NCI-H2196 treated with DMSO at 0.1 percent for 48 hours (cell line): ENCODE results near the gene JMJD6.
"Not testable (repeated sequence)": the region's sequence is repeated elsewhere in the genome, so short reads cannot be mapped to it uniquely, and the experiment has no call there.

Experiments
- DNase-seq: peaks from one replicate; lab custom pipeline; 2025; ENCODE audit not compliant: unreplicated experiment; lab: John Stamatoyannopoulos, UW

Gene JMJD6

DNA sequence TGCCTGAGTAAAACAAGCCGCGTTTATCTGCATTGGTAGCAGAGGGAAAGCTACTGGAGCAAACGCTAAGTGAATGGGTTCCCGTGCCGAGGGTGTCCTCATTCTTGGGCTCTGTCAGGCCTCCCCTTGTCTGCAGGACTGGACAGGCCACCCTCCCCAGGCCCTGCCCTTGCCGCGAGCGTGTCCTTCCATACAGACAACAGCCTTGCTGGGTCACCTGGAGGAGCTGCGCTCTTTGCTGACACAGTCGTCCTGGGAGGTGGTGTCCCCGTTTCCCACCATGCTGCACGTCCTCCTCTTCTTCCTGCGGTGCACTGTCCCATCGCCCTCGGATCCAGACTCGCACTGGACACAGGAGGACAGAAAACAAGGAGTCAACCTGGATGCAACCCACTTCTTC is 7.9 kb downstream of the JMJD6 start:
- DNase-seq = no peak

DNA sequence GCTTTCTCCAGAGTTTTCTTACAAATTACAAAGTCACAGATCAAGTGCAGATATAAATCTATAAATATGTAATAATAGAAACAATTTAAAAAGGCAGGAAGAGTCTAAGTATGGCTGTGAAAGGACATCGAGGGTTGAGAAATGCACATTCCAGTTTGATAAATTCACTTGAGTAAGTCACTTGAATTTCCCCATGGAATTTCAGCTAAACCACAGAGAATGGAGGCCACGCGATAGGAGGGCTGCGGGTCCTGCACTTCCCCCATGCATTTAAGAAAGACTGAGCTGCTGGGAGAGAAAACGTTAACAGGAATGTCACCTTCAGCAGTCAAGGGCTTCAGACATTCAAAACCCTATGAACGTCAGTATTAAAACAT is 9.6 kb downstream of the JMJD6 start:
- no peak for DNase-seq

DNA sequence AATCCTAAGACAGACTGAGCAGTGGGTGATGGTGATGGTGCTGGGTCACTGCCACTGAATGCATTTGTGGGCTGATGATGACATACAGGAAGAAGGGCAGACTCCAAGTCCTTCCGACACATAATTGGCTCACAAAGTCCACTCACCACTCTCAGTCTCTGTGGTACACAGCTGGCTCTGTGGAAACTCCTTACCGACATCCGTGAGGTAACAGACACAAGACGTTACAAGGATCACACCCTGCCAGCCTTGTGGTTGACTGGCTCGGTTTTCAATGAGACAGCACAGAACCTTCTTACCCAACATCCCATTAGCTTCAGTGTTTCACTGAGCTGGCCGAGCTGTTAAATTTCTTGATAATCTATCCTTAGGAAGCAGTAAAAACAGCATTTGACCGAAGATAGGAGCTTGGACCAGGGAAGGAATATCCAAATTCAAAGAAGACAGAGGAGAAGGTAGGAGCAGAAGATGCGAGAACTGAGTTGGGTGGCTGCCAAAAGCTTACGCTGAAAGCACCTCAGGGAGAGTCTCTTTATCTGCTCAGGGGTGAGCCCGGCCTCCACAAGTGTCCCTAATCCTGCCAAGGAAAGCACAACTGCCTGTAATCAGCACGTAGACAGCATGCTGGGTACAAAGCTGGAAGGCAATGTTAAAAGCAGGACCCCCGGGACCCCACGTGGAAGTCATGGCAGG is 10.1 kb downstream of the JMJD6 start:
- DNase-seq = no peak

DNA sequence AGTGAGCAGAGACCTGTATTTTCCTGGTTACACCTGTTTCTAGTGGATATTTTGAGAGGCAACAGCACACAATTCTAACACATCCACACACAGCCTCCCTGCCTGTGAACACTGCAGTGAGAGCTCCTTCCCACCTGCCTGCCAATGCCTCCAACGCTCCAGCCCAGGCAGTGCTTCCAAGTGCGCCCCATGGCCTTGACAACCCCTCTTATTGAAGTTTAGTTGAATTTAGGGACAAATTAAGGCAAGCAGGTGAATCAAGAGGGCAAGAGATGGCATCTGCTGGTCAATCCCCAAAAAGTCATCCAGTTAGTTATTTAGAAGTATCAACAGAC is 10.9 kb downstream of the JMJD6 start:
- no peak for DNase-seq

DNA sequence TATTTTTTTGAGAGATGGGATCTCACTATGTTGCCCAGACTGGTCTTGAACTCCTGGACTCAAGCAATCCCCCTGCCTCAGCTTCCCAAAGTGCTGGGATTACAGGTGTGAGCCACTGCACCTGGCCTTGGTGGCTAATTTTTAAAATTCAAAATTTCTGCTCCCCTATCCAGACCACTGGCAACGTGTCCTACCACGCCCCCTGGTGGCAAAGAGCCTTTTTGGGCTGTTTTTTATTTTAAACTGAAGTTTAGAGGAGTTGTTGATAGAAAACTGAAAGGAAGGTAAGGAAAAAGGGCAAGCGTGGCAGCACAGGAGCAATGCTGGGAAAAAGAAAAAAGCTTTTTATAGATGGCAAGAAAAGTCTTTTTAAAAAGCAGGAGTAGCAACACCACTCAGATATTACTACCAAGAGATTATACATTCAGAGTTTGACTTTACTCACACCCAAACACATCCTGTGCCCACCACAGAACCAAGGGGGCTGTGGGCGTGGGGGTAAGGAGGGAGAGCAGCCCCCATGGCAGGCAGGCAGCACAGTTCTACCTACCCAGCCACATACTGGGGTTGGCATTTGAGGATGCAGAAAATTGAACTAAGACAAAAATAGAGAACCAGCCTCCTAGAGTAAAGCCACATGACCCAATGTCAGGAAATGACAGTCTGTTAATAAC is 11.4 kb downstream of the JMJD6 start:
- no peak for DNase-seq

DNA sequence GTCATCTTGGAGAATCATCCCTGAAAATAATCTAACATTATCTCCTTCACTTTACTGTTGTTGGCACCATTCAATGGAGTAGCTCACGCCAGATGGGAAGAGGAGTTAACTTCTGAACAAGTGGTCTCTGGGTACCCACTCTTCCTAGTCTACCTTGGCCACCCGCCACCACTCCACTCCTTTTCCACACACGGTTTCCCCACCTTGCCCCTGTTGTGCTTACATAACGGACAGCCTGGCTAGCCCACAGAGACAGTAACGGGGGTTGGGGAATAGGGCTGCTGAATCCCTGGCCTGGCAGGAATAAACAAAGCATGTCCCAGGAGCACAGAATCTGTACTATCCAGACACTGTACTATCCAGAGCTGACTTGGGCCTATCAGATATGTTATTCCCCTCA is 12.1 kb downstream of the JMJD6 start:
- DNase-seq = no peak

DNA sequence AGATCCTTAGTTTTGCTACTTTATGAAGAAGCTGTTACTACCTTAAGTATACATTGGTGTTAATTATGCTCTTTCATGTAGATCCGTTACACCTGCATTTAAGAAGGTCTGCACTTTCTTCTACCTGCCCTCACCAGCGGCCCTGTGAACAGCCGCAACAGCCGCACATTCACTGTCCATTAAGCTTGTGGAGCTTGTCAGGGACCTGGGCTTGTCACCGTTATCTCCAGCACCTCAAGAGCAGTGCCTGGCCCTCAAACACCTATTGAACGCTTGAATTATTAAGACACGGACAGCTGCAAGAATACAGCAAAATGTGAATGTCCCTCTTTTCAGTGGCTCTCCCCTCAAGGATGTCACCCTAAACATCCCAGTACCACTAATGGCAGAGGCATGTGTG is 12.6 kb downstream of the JMJD6 start:
- DNase-seq = no peak

DNA sequence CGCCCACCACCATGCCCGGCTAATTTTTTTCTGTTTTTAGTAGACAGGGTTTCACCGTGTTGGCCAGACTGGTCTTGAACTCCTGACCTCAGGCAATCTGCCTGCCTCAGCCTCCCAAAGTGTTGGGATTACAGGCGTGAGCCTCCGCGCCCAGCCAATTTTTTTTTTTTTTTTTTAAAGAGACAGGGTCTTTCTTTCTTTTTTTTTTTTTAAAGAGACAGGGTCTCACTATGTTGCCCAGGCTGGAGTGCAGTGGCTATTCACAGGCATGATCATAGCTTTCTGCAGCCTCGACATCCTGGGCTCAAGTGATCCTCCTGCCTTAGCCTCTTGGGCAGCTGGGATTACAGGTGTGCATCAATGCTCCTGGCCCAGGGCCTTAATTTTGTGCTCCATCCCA is 14.1 kb downstream of the JMJD6 start:
- DNase-seq = not testable (repeated sequence)

DNA sequence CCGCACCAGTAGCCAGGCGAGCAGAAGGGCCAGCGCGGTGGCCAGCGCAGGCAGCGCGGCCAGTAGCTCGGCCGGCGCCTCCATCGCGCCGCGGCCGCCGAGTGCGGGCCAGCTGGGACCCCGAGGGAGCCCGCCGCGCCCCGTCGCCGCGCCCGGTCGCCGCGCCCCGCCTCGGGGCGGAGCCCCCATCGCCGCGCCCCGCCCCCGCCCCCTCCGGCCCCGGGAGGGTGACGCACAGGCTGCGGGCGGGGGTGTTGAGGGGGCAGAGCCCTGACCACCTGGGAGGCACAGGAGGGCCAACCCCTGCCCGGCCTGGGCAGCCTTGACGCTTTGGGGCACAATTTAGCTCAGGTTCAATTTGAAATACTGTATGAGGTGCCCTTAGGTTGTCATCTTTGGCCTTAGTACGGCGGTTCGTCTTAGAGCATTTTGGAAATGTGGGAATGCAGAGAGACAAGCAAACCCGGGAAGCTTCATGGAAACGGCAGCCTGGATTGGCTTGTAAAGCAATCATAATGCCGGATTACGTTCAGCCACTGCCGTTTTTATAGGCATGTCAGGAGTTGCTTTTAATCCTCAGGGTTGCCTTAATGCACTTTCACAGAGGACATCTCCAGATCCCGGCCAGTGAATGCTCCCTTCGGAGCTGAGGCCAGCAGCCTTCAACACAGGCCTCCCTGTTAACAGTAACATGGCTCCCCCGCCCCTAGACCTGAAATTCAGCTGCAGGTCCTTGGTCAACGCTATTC is 15.4 kb downstream of the JMJD6 start, which contains the start of gene MXRA7:
Gene MXRA7, minus strand, starts transcription at position 103 of the 749 bp plus-strand sequence. Its CDS starts 19 bp downstream, at position 84.
- DNase-seq = no peak

DNA sequence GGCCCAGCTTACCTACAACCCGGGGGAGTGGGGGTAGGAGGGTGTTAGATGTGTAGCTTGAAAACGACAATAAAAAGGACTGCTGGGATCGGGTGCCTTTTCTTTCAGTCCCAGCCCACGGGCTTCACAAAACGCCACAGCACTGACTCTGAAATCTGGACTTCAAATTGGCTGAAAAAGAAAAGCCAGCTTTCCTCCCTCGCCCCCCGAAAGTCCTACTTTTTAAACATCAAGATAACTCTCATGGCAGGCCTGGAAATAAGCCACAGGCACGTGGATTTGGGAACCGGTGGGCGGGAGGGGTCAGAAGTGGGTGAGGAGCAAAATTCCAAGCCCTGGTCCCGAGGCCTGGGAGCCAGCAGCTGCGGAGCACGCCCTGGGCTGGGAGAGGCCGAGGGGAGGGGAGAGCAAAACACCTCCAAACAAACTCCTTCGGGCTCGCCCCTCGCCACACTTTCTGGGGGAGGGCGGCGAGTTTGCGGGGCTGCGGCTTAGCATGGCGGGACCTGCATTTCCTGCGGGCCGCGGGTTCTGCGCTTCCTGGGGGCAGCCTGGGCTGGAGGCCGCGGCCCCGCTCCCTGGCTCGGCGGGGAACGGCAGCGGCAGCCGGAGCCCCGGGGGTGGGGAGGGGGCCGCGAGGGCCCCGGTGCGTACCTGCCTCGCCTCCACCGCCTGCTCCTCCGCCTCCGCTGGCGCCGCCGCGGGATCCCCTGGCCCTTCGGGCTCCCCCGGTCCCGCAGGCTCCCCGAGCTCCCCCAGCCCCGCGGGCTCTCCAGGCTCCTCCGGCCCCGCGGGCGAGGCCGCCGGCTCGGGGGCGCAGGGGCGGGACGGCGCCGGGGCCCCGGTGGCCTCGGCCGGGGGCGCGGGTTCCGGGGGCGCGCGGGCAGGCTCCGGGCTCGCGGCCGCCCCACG is 16.2 kb downstream of the JMJD6 start:
- DNase-seq = not testable (repeated sequence)

DNA sequence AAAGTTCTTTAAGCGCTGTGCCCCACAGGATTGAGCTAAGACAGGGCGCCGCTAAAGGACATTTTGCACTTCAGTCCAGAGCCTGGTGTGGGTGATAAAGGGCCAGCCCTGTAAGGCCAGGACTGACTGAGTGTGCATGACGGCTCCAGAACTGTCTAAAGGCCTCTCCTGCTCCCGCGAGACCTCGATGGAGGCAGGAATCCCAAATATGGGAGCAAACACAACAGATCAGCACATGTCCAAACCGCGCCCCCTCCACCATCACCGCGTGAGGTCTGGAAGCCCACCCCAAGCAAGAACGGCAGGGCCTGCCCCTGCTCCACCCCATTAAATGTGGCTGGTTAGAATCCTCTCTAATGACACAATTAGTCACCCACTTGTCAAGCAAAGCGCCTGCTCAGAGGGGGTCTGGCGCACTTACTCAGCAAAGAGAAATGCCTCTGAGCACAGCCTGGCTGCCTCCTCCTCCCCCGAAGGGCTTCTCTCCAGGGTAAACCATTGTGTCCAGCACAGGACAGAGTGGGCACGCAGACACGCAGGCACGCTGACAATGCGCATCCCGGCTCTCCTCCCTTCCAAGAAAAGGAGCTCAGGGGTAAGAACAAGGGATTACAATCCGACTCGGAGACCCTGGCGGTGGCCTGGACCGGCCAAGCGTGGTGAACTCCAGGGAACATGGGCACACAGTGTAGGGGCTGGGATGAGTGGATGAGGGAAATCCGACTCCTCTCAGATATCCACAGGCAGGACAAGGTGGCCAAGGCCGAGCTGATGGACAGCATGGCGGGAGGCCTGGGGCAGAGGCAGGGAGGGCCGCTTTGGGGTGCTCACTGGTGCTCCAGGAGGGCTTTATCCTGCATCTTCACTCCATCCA is 17.1 kb downstream of the JMJD6 start:
- no peak for DNase-seq

DNA sequence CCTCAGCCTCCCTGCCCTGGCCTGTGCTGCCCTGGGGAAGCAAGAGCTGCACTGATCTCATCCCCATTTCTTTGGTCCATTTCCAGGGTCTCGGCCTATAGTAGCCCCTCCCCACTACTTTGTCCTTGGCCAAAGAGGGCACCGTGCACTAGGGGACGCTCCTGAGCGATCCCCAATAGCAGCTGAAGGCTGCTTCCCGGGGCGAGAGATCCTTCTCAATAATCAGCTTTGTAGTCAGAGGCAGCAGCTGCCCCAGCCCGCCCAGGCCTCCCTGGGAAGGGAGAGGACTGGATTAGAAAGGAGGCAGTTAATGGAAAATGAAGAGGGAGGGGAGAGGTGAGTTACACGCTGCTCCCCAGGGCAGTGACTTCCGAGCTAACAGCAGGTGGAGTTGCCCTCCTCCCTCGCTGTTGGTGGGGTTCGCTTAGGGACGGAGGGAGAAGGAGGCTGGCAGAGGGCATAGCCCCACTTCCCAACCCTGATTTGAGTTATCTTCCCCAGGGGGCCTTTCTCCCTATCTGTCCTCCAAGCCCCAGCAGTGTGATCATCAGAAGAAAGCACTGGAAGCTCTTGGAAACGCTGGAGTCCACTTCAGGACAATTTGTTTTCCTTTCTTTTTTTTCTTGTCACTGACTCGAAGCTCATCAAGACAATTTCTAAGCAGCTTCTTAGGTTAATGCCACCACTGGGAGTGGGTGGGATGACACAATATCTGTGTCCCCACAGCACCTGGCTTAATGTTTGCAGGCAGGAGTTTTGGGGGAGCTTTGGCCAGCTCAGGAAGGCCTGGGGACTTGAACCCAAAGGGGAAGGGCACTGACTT is 18.2 kb downstream of the JMJD6 start:
- no peak for DNase-seq

DNA sequence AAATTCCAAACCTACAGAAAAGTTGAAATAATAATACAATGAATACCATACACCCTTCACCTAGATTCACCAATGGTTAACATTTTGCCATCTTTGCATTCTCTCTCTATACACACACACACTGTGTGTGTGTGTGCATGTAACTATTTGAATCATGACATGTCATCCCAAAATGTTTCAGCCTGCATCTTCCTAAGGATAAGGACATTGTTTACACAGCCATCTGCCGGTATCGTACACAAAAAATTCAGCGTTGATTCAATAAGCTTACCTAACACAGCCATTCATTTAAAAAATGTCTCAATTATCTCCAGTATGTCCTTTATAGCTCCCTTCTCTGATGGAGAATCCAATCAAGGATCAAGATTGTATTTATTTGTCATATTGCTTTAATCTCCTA is 19.6 kb downstream of the JMJD6 start:
- no peak for DNase-seq

DNA sequence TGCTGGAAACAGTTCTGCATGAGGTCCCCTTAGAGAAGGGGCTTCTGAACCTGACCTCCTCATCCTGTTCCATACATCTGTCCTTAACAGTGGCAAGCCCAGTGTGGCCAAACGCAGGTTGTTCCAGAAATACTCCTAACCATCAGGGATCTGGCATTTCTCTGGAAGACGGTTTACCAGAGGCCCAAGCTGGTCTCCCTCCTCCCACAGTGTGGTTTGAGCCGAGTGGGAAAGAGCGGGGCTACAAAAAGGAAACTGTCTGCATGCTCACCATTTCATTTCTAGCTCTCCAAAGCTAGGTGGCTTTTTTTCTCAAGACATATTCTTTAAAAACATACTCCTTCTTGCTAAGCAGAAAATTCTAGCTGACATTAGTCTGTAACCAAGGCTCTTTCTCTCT is 21.6 kb downstream of the JMJD6 start:
- DNase-seq = no peak

DNA sequence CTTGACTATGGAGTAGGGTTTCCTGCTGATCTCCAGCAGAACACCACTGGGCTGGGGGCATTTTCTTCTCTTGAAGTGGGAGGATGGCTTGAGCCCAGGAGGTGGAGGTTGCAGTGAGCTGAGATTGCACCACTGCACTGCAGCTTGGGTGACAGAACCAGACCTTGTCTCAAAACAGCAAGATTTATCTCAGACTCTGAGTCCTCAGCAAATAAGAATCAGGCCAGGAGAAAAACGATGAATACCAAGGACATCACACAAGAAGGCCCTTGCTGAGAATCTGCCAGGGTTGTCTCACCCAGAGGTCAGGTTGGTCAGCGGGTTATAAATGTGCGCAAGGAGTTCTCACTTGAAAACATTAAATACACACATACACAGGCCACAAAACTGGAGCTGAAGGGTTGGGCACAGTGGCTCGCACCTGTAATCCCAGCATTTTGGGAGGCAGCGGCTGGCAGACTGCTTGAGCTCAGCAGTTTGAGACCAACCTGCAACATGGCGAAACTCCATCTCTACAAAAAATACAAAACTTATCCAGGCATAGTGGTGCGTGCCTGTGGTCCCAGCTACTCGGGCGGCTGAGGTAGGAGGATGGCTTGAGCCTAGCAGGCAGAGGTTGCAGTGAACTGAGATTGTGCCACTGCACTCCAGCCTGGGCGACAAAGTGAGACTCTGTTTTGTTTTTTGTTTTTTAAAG is 23.3 kb downstream of the JMJD6 start:
- DNase-seq = no peak

DNA sequence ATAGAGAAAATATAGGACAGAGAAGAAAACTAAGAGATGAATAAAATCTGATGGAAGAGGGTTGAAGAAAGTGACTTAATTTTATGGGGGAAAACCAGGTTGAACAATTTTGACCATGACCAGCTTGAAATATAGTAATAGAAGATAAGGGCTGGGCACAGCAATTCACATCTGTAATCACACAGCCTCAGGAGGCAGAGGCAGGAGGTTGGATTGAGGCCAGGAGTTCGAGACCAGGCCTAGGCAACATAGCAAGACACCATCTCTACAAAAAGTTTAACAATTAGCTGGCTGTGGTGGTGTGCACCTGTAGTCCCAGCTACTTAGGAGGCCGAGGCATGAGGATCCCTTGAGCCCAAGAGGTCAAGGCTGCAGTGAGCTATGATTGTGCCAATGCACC is 24.3 kb downstream of the JMJD6 start:
- DNase-seq = no peak

DNA sequence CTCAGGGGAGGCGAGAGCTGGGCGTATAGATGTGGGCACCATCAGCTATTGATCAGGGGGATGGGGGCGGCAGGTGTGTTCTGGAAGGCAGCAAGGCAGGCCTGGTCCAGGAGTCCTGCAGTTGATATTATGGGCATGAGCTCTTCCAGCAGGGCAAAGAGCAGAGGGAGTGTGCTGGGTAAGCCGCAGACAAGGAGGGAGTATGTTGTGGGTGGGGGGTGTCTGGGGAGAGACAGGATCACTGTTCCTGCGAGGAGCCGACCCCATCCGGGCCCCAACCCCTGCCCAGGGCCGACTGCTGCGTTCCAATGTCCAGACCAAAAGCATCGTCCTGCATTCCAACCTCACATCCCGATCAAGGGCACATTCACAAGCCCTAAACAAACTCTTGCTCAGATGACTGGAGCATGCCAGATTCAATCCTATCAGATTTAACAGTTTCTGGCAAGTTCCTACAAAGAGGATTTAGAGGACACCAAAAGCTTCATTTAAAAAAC is 24.9 kb downstream of the JMJD6 start:
- no peak for DNase-seq

DNA sequence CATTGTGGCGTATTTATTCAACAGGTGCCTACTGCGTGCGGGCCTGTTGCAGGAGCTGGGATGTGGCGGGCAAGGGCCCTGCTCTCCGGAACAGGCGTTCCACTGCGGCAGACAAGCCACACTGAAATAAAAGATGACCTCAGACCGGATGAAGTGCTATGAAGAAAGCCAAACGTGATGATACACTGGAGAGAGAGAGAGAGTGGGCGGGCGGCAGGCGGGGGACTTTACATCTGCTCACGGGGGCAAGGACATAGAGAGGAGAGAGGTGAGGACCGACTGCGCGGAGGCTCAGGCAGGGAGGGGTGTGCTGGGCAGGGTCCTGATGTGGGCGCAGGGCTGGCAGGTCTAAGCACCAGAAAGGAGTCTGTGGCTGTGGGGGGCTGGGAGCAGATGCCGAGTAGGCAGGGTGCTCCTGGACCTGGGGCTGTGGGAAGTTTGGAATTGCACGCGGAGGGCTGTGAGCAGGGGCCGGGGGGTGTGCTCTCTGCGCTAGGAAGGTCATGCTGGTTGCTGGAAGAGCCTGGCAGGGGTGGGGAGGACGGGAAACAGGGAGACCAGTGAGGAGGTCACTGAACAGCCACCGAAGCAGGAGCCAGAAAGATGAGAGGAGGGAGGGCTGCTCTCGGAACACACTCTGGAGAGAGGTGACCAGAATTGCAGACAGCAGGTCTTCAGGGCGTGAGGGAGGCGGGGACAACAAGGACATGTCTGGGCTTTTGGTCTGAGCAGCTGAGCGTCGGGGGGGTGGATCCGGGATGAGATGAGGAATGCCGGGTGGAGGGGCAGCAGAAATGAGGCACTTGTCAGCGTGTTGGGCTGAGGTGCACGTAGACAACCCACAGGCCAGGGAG is 25.6 kb downstream of the JMJD6 start:
- no peak for DNase-seq
